GM19438 (cell line): ENCODE results near the gene RHCG.

Experiments used
- ATAC-seq: cut with Tn5 transposase; IDR thresholded peaks from one replicate; pipeline ENCODE4 v1.9.1; 2021; ENCODE audit warnings: low read depth; ENCODE audit not compliant: unreplicated experiment

The RHCG gene

GRCh38 chr15:89496155-89497098, at the start of gene RHCG:
Gene RHCG (minus strand): TSS chr15:89496583. CDS start chr15:89496544, 39 bp downstream.
- no peak for ATAC-seq

- ATAC-seq: no peak
Measured at GRCh38 chr15:89543389-89543788, 47.0 kb upstream of the RHCG start.

- ATAC-seq: no peak
Measured at GRCh38 chr15:89542369-89542768, 46.0 kb upstream of the RHCG start.

GRCh38 chr15:89539027-89539426, 42.6 kb upstream of the RHCG start:
- ATAC-seq: no peak

GRCh38 chr15:89533861-89534544, 37.6 kb upstream of the RHCG start:
- no peak for ATAC-seq

GRCh38 chr15:89531796-89532537, 35.6 kb upstream of the RHCG start:
- no peak for ATAC-seq

- ATAC-seq: no peak
Measured at GRCh38 chr15:89530976-89531375, 34.6 kb upstream of the RHCG start.

- no peak for ATAC-seq
Measured at GRCh38 chr15:89528757-89529352, 32.5 kb upstream of the RHCG start.

GRCh38 chr15:89526601-89527441, 30.4 kb upstream of the RHCG start:
- ATAC-seq: no peak

- no peak for ATAC-seq
Measured at GRCh38 chr15:89526181-89526580, 29.8 kb upstream of the RHCG start.

GRCh38 chr15:89524184-89524583, 27.8 kb upstream of the RHCG start:
- no peak for ATAC-seq

GRCh38 chr15:89523101-89523500, 26.7 kb upstream of the RHCG start:
- ATAC-seq: no peak

GRCh38 chr15:89521605-89522004, 25.2 kb upstream of the RHCG start:
- no peak for ATAC-seq

- no peak for ATAC-seq
Measured at GRCh38 chr15:89515477-89515876, 19.1 kb upstream of the RHCG start.

GRCh38 chr15:89514596-89515406, 18.4 kb upstream of the RHCG start:
- ATAC-seq: no peak

GRCh38 chr15:89514186-89514585, 17.8 kb upstream of the RHCG start:
- no peak for ATAC-seq

GRCh38 chr15:89513284-89513683, 16.9 kb upstream of the RHCG start:
- ATAC-seq: no peak

- ATAC-seq: no peak
Measured at GRCh38 chr15:89512631-89513030, 16.2 kb upstream of the RHCG start.
